ENCODE measurements around the gene CBL.
A peak's percentile ranks its signal among the peaks of the same experiment; 100 is the strongest.

CBL gene

DNA sequence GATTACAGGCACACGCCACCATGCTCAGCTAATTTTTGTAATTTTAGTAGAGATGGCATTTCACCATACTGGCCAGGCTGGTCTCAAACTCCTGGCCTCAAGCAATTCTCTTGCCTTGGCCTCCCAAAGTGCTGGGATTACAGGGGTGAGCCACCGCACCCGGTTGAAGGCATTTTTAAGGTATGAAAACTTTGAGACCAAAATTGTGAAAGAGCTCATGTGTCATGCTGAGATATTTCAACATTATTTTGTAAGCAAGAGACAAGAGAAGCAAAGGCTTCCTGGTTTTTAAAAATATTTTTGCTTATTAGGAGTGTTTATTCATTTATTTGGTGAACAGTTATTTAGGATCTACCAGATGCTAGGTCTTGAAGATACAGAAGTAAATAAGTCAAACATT lies 14.0 kb upstream of the CBL start:
- no peak overlapping the region for H3K4me3 ChIP-seq (ENCODE audit: low read depth, low read length)
- in situ Hi-C loops (cut with HindIII; ENCODE audit: low sequenced_read_pairs): no loop called here
- DNase-seq (ENCODE audit: low read depth, low spot score): no peak
- TF ChIP-seq, protein P1, sequence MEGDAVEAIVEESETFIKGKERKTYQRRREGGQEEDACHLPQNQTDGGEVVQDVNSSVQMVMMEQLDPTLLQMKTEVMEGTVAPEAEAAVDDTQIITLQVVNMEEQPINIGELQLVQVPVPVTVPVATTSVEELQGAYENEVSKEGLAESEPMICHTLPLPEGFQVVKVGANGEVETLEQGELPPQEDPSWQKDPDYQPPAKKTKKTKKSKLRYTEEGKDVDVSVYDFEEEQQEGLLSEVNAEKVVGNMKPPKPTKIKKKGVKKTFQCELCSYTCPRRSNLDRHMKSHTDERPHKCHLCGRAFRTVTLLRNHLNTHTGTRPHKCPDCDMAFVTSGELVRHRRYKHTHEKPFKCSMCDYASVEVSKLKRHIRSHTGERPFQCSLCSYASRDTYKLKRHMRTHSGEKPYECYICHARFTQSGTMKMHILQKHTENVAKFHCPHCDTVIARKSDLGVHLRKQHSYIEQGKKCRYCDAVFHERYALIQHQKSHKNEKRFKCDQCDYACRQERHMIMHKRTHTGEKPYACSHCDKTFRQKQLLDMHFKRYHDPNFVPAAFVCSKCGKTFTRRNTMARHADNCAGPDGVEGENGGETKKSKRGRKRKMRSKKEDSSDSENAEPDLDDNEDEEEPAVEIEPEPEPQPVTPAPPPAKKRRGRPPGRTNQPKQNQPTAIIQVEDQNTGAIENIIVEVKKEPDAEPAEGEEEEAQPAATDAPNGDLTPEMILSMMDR (IDR thresholded peaks at IDR 0.05; ENCODE audit: low read depth, low read length): no peak

DNA sequence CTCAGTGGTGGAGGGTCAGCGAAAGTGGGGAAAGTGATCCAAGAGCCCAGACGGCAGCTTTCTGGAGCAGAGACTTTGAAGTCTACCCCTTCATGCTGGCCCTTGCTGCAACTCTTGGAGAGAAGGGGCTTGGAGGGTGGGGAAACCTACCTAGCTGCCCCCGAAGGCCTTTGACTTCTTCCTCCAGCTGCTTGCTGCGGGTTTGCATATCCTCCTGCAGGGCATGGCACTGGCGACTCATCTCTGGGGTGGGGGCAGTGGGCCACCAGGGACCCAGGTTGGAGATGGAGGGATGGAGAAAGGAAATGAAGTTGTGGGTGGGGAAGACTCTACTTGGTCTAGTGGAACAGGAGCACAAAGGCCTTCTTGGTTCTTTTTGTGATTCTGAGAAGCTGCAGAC lies 13.1 kb upstream of the CBL start:
- in situ Hi-C loops (cut with HindIII; ENCODE audit: low sequenced_read_pairs): no loop called here
- DNase-seq (ENCODE audit: low read depth, low spot score): no peak
- TF ChIP-seq, protein P1 (IDR thresholded peaks at IDR 0.05; ENCODE audit: low read depth, low read length): no peak
- no peak overlapping the region for H3K4me3 ChIP-seq (ENCODE audit: low read depth, low read length)

DNA sequence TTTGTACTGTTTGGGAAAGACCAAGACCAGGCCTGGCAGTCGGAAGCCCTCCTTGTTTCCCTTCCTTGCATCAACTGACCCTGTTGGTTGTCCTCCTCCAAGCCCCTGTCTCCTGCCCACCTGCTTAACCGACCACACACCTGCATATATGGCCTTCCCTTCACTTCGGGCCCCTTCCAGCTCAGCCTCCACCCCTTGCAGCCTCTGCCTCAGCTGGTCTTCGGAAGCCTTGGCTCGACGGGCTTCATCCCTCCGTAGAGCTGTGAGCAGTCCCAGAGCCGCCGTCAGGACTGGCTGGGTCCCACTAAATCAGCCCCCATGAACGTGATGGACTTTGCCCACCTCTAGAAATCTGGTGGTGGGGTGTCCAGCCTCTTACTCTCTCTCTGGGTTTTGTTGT lies 12.5 kb upstream of the CBL start:
- DNase-seq (ENCODE audit: low read depth, low spot score): no peak
- in situ Hi-C loops (cut with HindIII; ENCODE audit: low sequenced_read_pairs): no loop called here
- H3K4me3 ChIP-seq (ENCODE audit: low read depth, low read length): no peak overlapping the region
- TF ChIP-seq, protein P1 (IDR thresholded peaks at IDR 0.05; ENCODE audit: low read depth, low read length): no peak

DNA sequence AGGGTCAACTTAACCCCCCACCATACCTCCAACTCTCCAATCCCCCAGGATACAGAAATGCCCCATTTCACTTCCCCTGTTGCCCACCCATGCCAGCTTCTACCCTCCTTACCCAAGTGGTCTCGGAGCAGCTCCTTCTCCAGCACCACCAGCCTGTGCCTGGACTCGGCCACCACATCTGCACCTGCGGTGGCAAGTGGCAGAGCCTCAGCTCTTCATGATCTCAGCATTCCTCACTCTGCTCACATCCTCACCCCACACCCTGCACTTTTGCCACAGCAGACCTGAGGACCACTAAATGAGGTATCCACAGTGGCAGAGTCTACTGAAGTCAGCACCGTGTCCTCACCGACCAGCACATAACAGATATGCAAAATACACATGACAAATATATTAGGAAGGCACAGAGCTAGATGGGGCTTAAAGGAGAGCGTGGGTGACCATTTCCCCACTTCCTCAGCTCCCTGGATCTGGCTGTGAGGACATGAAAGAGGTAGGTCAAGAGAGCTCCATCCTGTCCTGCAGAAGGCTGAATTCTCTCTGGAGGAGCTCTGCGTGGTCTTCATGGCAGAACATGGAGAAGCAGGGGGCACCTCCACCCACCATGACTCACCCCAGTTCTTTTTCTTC lies 11.2 kb upstream of the CBL start:
- in situ Hi-C loops (cut with HindIII; ENCODE audit: low sequenced_read_pairs): no loop called here
- TF ChIP-seq, protein P1 (IDR thresholded peaks at IDR 0.05; ENCODE audit: low read depth, low read length): no peak
- no peak overlapping the region for H3K4me3 ChIP-seq (ENCODE audit: low read depth, low read length)
- no peak for DNase-seq (ENCODE audit: low read depth, low spot score)

DNA sequence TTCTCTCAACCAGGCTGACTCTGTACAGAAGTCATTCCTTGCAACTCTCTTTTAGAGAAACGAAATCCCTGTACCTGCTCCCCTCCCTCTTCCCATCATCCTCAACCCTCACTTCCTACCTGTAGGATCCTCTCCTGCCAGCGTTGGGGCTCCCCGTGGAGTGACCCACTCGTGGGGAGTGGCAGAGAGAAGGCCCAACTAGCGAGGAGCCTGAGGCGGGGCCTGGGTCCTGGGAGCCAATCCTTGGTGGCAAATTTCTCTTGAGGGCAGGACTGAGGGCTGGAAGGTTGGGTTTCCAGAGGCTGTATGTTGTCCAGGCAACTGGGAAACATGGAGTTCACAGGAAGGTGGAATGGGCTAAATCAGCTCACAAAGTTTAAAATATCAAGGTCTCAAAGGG lies 10.5 kb upstream of the CBL start:
- H3K4me3 ChIP-seq (ENCODE audit: low read depth, low read length): no peak overlapping the region
- DNase-seq (ENCODE audit: low read depth, low spot score): peak; percentile 57
- in situ Hi-C loops (cut with HindIII; ENCODE audit: low sequenced_read_pairs): no loop called here
- TF ChIP-seq, protein P1 (IDR thresholded peaks at IDR 0.05; ENCODE audit: low read depth, low read length): no peak

DNA sequence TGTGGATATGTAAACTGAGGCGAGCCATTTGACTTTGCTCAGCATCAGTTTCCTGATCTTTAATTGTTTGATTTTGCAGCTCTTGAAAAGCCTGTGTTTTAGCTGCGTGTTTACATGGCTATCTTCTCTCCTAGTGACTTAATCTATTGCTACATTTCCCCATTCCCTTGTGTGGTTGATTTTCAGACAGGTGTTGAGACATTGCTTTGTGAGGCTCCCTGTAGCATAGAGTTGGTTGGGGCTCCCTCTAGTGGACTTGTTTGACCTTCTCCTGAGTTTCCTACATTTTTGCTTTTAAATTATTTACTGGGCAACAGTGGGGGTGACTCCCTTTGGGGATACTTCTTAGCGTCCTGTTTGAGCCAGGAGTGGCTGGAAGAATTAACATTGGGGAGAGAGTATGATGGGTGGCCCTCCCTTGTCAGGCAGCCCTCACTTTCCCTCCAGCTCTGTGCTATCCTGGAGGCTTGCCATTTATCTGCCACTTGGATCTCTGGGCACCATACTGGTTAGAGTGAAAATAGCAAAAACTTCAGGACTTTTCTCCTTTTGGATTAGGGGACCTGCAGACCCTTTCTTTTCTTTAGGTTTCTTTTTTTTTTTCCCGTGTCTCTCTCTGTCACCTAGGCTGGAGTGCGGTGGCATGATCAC lies 9.2 kb upstream of the CBL start:
- TF ChIP-seq, protein P1 (IDR thresholded peaks at IDR 0.05; ENCODE audit: low read depth, low read length): peak; percentile 77
- DNase-seq (ENCODE audit: low read depth, low spot score): peak; percentile 77
- in situ Hi-C loops (cut with HindIII; ENCODE audit: low sequenced_read_pairs): no loop called here
- H3K4me3 ChIP-seq (ENCODE audit: low read depth, low read length): no peak overlapping the region
